GM18502 (cell line): ENCODE data around the gene LRP5.
"Not testable (repeated sequence)": the region's sequence is repeated elsewhere in the genome, so short reads cannot be mapped to it uniquely, and the experiment has no call there.

Experiments
- ATAC-seq: cut with Tn5 transposase; IDR thresholded peaks from one replicate; pipeline ENCODE4 v1.9.1; 2021; ENCODE audit warnings: mild to moderate bottlenecking; ENCODE audit not compliant: unreplicated experiment, poor library complexity

Gene LRP5

GRCh38 chr11:68381716-68382115 lies 69.3 kb downstream of the LRP5 start:
- ATAC-seq: no peak

DNA sequence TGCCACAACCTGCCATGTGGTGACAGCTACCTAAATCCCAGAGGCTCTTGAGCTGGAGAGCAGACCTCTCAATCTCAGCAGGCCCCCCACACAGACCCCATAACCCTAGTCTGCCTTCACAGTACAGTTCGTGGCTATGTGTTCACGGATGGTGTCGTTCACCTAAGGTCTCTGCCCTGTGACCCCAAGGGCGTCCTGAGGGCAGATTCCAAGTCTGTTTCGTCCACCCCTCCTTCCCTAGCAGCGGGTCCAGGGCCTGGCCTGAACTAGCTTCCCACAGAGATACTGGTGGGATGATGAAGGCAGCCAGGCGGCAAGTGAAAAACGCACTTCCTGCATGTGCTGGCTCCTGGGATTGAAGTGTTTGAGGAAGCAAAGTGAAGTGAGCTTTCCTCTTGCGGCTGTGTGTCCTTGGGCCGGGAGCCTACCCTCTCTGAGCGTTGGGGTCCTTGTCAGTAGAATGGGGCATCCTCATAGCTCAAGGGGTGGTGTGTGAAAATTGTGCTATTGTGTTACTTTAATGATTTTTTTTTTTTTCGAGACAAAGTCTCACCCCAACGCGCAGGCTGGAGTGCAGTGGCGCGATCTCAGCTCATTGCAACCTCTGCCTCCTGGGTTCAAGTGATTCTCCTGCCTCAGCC lies 70.1 kb downstream of the LRP5 start:
- no peak for ATAC-seq

DNA sequence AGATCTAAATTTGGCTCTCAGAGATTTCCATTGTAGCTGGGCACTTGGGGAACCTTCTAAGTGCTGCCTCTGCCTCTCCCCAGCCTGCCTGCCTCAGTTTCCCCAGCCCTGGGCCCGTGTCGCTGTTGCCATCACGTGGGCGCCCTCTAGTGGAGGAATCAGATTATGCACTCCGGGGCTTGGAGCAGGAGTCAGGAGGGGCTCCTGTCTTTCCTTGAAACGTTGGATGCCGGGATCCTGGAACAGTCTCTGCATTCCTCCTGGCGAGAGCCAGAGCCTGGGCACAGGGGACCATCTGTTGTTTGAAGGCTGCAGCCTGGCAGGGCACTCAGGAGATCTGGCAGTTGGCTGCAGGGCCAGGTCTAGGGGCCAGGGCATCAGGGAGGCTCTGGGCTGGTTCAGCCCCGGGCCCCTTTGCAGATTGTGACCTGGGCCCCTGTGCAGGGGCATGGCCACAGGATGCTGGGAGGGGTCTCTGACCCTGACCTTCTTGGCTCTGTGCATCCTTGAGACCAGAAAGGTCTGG lies 71.6 kb downstream of the LRP5 start:
- no peak for ATAC-seq

- ATAC-seq: no peak
Observed at GRCh38 chr11:68384530-68385081, 72.2 kb downstream of the LRP5 start.

DNA sequence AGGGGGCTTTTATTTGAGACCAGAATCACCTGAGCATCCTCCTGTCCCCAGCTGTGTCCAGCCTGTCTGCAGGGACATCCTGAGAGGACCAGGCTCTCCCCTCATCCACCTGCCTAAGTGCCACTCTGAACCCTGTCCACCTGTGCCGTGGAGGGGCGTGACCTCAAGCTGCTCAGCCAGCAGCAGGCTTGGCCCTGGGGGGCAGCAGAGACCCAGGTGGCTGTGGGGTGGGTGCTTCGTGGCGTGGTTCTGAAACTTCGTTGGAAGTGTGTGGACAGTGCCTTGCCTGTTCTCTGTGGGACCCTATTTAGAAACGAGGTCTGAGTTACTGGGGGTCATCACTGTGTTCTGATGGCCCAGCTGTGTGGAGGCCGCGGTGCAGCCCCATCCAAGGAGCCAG lies 72.7 kb downstream of the LRP5 start:
- ATAC-seq: no peak

DNA sequence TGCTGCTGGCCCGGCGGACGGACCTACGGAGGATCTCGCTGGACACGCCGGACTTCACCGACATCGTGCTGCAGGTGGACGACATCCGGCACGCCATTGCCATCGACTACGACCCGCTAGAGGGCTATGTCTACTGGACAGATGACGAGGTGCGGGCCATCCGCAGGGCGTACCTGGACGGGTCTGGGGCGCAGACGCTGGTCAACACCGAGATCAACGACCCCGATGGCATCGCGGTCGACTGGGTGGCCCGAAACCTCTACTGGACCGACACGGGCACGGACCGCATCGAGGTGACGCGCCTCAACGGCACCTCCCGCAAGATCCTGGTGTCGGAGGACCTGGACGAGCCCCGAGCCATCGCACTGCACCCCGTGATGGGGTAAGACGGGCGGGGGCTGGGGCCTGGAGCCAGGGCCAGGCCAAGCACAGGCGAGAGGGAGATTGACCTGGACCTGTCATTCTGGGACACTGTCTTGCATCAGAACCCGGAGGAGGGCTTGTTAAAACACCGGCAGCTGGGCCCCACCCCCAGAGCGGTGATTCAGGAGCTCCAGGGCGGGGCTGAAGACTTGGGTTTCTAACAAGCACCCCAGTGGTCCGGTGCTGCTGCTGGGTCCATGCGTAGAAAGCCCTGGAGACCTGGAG lies 74.1 kb downstream of the LRP5 start:
- no peak for ATAC-seq

DNA sequence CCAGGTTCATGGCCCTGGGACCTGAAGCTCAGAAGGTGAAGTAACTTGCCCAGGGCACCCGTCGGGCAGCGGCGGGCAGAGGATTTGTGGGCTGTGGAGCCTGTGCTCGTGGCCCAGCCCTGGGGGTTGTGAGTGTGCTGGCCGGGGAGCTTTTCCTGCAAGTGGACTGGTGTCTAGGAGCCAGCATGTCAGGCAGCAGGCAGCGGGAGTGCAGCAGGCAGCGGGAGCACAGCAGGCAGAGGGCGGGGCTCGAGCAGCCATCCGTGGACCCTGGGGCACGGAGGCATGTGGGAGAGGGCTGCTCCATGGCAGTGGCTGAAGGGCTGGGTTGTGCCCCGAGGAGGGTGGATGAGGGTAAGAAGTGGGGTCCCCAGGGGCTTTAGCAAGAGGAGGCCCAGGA lies 75.4 kb downstream of the LRP5 start:
- ATAC-seq: no peak

DNA sequence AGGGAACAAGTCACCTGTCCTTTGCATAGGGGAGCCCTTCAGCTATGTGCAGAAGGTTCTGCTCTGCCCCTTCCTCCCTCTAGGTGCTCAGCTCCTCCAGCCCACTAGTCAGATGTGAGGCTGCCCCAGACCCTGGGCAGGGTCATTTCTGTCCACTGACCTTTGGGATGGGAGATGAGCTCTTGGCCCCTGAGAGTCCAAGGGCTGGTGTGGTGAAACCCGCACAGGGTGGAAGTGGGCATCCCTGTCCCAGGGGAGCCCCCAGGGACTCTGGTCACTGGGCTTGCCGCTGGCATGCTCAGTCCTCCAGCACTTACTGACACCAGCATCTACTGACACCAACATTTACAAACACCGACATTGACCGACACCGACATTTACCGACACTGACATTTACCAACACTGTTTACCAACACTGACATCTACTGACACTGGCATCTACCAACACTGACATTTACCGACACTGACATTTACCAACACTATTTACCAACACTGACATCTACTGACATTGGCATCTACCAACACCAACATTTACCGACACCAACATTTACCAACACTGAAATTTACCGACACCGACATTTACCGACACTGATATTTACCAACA lies 76.3 kb downstream of the LRP5 start:
- no peak for ATAC-seq

GRCh38 chr11:68390315-68390714 lies 77.9 kb downstream of the LRP5 start:
- ATAC-seq: no peak

GRCh38 chr11:68392822-68393221 lies 80.4 kb downstream of the LRP5 start:
- no peak for ATAC-seq

- no peak for ATAC-seq
Observed at GRCh38 chr11:68396516-68396915, 84.1 kb downstream of the LRP5 start.

DNA sequence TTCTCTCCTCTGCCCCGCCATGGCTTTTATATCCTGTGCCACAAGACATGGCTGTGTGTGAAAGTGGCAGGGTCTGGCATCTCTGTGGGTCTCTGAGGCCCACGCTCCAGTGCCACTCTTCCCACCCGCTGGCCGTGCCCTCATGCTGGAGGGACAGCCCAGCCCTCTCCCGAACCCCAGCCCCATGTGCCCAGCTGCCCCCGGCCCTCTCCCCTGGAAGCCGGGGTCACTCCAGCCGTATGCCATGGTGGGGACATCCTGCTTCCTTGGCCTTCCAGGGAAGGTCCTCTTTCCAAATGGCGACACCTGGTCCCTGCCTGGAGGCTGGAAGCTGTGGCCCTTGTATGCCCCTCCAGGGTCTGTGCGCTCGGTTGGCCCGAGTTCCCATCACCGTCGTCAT lies 84.9 kb downstream of the LRP5 start:
- ATAC-seq: no peak

- no peak for ATAC-seq
Observed at GRCh38 chr11:68398995-68399851, 86.8 kb downstream of the LRP5 start.

DNA sequence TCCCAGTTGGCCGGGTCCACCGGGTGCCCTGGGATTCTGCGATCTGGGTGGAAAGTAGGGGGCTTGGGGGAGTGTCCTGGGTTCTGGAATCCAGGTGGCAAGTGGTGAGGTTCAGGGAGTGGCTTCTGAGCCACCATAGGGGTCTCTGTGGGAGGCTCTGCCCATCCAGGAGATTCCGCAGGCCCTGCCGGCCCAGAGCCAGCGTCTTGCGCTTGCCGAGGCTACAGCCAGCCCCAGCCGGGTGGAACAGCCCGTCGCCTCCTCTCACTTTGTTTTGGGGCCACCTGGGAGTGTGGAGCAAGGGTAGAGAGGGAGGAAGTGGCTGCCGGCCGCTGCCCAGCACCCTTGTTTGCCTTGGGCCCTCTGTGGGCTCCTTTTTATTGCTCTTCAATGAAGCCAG lies 87.5 kb downstream of the LRP5 start:
- ATAC-seq: no peak

DNA sequence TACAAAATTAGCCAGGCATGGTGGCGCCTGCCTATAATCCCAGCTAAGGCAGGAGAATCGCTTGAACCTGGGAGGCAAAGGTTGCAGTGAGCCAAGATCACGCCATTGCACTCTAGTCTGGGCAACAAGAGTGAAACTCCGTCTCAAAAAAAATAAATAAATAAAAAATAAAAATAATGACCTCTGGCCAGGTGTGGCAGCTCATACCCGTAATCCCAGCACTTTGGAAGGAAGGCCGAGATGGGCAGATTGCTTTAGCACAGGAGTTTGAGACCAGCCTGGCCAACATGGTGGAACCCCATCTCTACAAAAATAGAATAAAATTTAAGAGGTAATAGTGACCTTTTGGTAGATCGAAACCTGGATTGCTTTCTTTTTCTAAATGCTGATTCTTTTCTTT lies 88.2 kb downstream of the LRP5 start:
- ATAC-seq: not testable (repeated sequence)

DNA sequence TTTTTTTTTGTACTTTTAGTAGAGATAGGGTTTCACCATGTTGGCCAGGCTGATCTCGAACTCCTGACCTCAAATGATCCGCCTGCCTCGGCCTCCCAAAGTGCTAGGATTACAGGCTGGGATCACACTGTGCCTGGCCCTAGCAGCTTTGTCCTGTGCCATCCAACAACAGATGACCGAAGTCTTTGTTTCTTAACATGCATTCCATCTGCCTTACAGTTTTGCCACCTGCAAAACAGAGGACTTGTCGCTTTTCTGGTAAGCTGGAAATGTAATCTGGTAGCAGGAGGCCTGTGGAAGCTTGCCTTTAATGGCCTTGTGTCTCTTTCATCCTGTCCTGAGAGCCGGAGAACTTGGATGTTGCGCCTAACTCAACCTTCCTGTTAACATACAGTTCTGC lies 89.5 kb downstream of the LRP5 start:
- ATAC-seq: no peak

GRCh38 chr11:68402355-68403031 lies 90.1 kb downstream of the LRP5 start:
- no peak for ATAC-seq

- no peak for ATAC-seq
Observed at GRCh38 chr11:68403424-68403823, 91.0 kb downstream of the LRP5 start.

- ATAC-seq: no peak
Observed at GRCh38 chr11:68403831-68404230, 91.4 kb downstream of the LRP5 start.
